Measurements from ENCODE around the gene PCTP. TPM values are rescaled to one million over a fixed set of nuclear protein-coding genes. Genes with fewer than 3 reads are reported as not detected.

The PCTP gene
- total RNA-seq, 4 donors from 2014 or later, result 10.1 to 41.7 (median 13.3) TPM

GRCh38 chr17:55741356-55741700 lies 9.5 kb upstream of the PCTP start:
- no peaks in the 10 kb centered on the region for H3K9me3 ChIP-seq
- in situ Hi-C loops (cut with MboI; ENCODE audit: low sequenced_read_pairs in 4 of 4) (no loop called here), intact Hi-C loops (cut with DNase I; ENCODE audit: low total_unique reads) (loop anchor here (2.0 to 5.0 kb wide), 2 partner anchors 31 to 469 kb away; no protein-coding TSS in a partner anchor)
- H3K4me3 ChIP-seq, result peak overlapping the region in 1 of 4 donors; percentile 8
- peak overlapping the region in 3 of 4 donors; percentile 52 to 76 (median 69) for H3K27ac ChIP-seq
- no peaks in the 10 kb centered on the region for H3K27me3 ChIP-seq
- ATAC-seq, result peak; percentile 43 to 52
- TF ChIP-seq CTCF (IDR thresholded peaks at IDR 0.05 in 4 of 5, conservative IDR thresholded peaks at IDR 0.05 in 1 of 5), result no peak
- TF ChIP-seq POLR2A (IDR thresholded peaks at IDR 0.05), result no peak
- H3K4me1 ChIP-seq, result peaks cover 9 to 17% of the 10 kb centered on the region in 2 donors
- DNase-seq, result no peak
- H3K36me3 ChIP-seq, result no peaks in the 10 kb centered on the region

- TF ChIP-seq CTCF (IDR thresholded peaks at IDR 0.05 in 4 of 5, conservative IDR thresholded peaks at IDR 0.05 in 1 of 5) (no peak), POLR2A (IDR thresholded peaks at IDR 0.05) (no peak)
- in situ Hi-C loops (cut with MboI; ENCODE audit: low sequenced_read_pairs in 4 of 4), result no loop called here
Measured at GRCh38 chr17:55742272-55743102, 8.4 kb upstream of the PCTP start.

GRCh38 chr17:55743103-55743679 lies 7.7 kb upstream of the PCTP start:
- Histone ChIP-seq H3K36me3 (no peaks in the 10 kb centered on the region), H3K27ac (no peak overlapping the region), H3K27me3 (no peaks in the 10 kb centered on the region), H3K9me3 (no peaks in the 10 kb centered on the region), H3K4me1 (peaks cover 9 to 17% of the 10 kb centered on the region in 2 donors), H3K4me3 (no peak overlapping the region)
- no peak for DNase-seq
- TF ChIP-seq CTCF (IDR thresholded peaks at IDR 0.05 in 4 of 5, conservative IDR thresholded peaks at IDR 0.05 in 1 of 5), result no peak
- TF ChIP-seq POLR2A (IDR thresholded peaks at IDR 0.05), result no peak
- in situ Hi-C loops (cut with MboI; ENCODE audit: low sequenced_read_pairs in 4 of 4) (no loop called here), intact Hi-C loops (cut with DNase I; ENCODE audit: low total_unique reads) (loop anchor here (5.0 kb wide), 1 partner anchor 471 kb away; no protein-coding TSS in a partner anchor)
- ATAC-seq, result no peak

More at GRCh38 chr17:55742272-55743102, 8.4 kb upstream of the PCTP start:
- Histone ChIP-seq H3K27me3 (no peaks in the 10 kb centered on the region), H3K27ac (peak overlapping the region in 1 of 4 donors; percentile 69), H3K9me3 (no peaks in the 10 kb centered on the region), H3K4me1 (peaks cover 9 to 17% of the 10 kb centered on the region in 2 donors), H3K36me3 (no peaks in the 10 kb centered on the region), H3K4me3 (no peak overlapping the region)
- intact Hi-C loops (cut with DNase I; ENCODE audit: low total_unique reads), result loop anchor here (5.0 kb wide), 1 partner anchor 470 kb away; no protein-coding TSS in a partner anchor
- ATAC-seq (no peak), DNase-seq (no peak)

- DNase-seq (no peak), ATAC-seq (no peak)
- Histone ChIP-seq H3K4me1 (peaks cover 9 to 17% of the 10 kb centered on the region in 2 donors), H3K27me3 (no peaks in the 10 kb centered on the region), H3K27ac (no peak overlapping the region), H3K4me3 (no peak overlapping the region), H3K36me3 (no peaks in the 10 kb centered on the region), H3K9me3 (no peaks in the 10 kb centered on the region)
- TF ChIP-seq CTCF (IDR thresholded peaks at IDR 0.05 in 4 of 5, conservative IDR thresholded peaks at IDR 0.05 in 1 of 5) (no peak), POLR2A (IDR thresholded peaks at IDR 0.05) (no peak)
- in situ Hi-C loops (cut with MboI; ENCODE audit: low sequenced_read_pairs in 4 of 4), result no loop called here
- intact Hi-C loops (cut with DNase I; ENCODE audit: low total_unique reads), result no loop called here
Measured at GRCh38 chr17:55745258-55745657, 5.6 kb upstream of the PCTP start.

All from gastrocnemius medialis (tissue), 4 donors.